ENCODE results near the gene CENPB.

CENPB gene

GRCh38 chr20:3802524-3803239, 16.1 kb upstream of the CENPB start:
- no peak for TF ChIP-seq FOXM1 (IDR thresholded peaks at IDR 0.05; ENCODE audit: borderline replicate concordance, low read depth)
- no peak for TF ChIP-seq TCF12 (IDR thresholded peaks at IDR 0.05; ENCODE audit: low read depth)
- TF ChIP-seq NFIC (IDR thresholded peaks at IDR 0.05) = no peak
- no peak for TF ChIP-seq ZBTB7A (IDR thresholded peaks at IDR 0.05; ENCODE audit: low read depth)
- TF ChIP-seq TAF1 (IDR thresholded peaks at IDR 0.05; ENCODE audit: low read depth) = no peak
- TF ChIP-seq CREB1 (IDR thresholded peaks at IDR 0.05; ENCODE audit: low read depth) = no peak
- no peak for TF ChIP-seq REST (IDR thresholded peaks at IDR 0.05; ENCODE audit: low read depth)
- TF ChIP-seq TEAD4 (IDR thresholded peaks at IDR 0.05) = no peak
- TF ChIP-seq RAD21 (IDR thresholded peaks at IDR 0.05; ENCODE audit: low read depth) = no peak
- TF ChIP-seq MAX (IDR thresholded peaks at IDR 0.05) = no peak
- TF ChIP-seq USF1 (IDR thresholded peaks at IDR 0.05) = no peak
- TF ChIP-seq CEBPB (IDR thresholded peaks at IDR 0.05) = no peak
- no peak for TF ChIP-seq YY1 (IDR thresholded peaks at IDR 0.05; ENCODE audit: low read depth)
- TF ChIP-seq EGR1 (IDR thresholded peaks at IDR 0.05) = no peak

- TF ChIP-seq TEAD4 (IDR thresholded peaks at IDR 0.05) = no peak
- TF ChIP-seq TCF12 (IDR thresholded peaks at IDR 0.05; ENCODE audit: low read depth) = no peak
- no peak for TF ChIP-seq FOXM1 (IDR thresholded peaks at IDR 0.05; ENCODE audit: borderline replicate concordance, low read depth)
- no peak for TF ChIP-seq YY1 (IDR thresholded peaks at IDR 0.05; ENCODE audit: low read depth)
- TF ChIP-seq MAX (IDR thresholded peaks at IDR 0.05) = no peak
- no peak for TF ChIP-seq TAF1 (IDR thresholded peaks at IDR 0.05; ENCODE audit: low read depth)
- TF ChIP-seq EGR1 (IDR thresholded peaks at IDR 0.05) = no peak
- TF ChIP-seq CEBPB (IDR thresholded peaks at IDR 0.05) = no peak
These were observed 15.3 kb upstream of the CENPB start for GRCh38 chr20:3801846-3802245.

GRCh38 chr20:3801299-3801698, 14.8 kb upstream of the CENPB start:
- no peak for TF ChIP-seq TAF1 (IDR thresholded peaks at IDR 0.05; ENCODE audit: low read depth)
- TF ChIP-seq EGR1 (IDR thresholded peaks at IDR 0.05) = no peak
- TF ChIP-seq REST (IDR thresholded peaks at IDR 0.05; ENCODE audit: low read depth) = no peak
- TF ChIP-seq ZBTB7A (IDR thresholded peaks at IDR 0.05; ENCODE audit: low read depth) = no peak
- no peak for TF ChIP-seq EP300 (IDR thresholded peaks at IDR 0.05; ENCODE audit: borderline replicate concordance)
- no peak for TF ChIP-seq USF1 (IDR thresholded peaks at IDR 0.05)
- TF ChIP-seq MAX (IDR thresholded peaks at IDR 0.05) = no peak
- no peak for TF ChIP-seq TEAD4 (IDR thresholded peaks at IDR 0.05)
- no peak for TF ChIP-seq YY1 (IDR thresholded peaks at IDR 0.05; ENCODE audit: low read depth)
- TF ChIP-seq RAD21 (IDR thresholded peaks at IDR 0.05; ENCODE audit: low read depth) = no peak

- TF ChIP-seq RAD21 (IDR thresholded peaks at IDR 0.05; ENCODE audit: low read depth) (no peak), YY1 (IDR thresholded peaks at IDR 0.05; ENCODE audit: low read depth) (no peak), CEBPB (IDR thresholded peaks at IDR 0.05) (no peak), MAX (IDR thresholded peaks at IDR 0.05) (no peak), REST (IDR thresholded peaks at IDR 0.05; ENCODE audit: low read depth) (no peak), TEAD4 (IDR thresholded peaks at IDR 0.05) (no peak), ZBTB7A (IDR thresholded peaks at IDR 0.05; ENCODE audit: low read depth) (no peak), EP300 (IDR thresholded peaks at IDR 0.05; ENCODE audit: borderline replicate concordance) (no peak), TCF12 (IDR thresholded peaks at IDR 0.05; ENCODE audit: low read depth) (no peak), NFIC (IDR thresholded peaks at IDR 0.05) (no peak), CREB1 (IDR thresholded peaks at IDR 0.05; ENCODE audit: low read depth) (no peak), TAF1 (IDR thresholded peaks at IDR 0.05; ENCODE audit: low read depth) (no peak), USF1 (IDR thresholded peaks at IDR 0.05) (no peak), EGR1 (IDR thresholded peaks at IDR 0.05) (no peak), FOXM1 (IDR thresholded peaks at IDR 0.05; ENCODE audit: borderline replicate concordance, low read depth) (no peak)
These were observed 14.3 kb upstream of the CENPB start for GRCh38 chr20:3800878-3801260.
